IPS-18c (cell line): ENCODE data around the gene ENTPD2.
A peak's percentile ranks its signal among the peaks of the same experiment; 100 is the strongest.

Source experiments
- H3K4me3 ChIP-seq: 2 replicates; pipeline ENCODE4 v1.7.0; 2013; ENCODE audit warnings: low read depth, mild to moderate bottlenecking, low read length, moderate library complexity; ENCODE audit not compliant: insufficient read depth
- H3K9me3 ChIP-seq: one replicate; pipeline ENCODE4 v1.6.1; 2013; ENCODE audit warnings: mild to moderate bottlenecking, low read length, moderate library complexity; ENCODE audit not compliant: control insufficient read depth, insufficient read depth

Gene ENTPD2

DNA sequence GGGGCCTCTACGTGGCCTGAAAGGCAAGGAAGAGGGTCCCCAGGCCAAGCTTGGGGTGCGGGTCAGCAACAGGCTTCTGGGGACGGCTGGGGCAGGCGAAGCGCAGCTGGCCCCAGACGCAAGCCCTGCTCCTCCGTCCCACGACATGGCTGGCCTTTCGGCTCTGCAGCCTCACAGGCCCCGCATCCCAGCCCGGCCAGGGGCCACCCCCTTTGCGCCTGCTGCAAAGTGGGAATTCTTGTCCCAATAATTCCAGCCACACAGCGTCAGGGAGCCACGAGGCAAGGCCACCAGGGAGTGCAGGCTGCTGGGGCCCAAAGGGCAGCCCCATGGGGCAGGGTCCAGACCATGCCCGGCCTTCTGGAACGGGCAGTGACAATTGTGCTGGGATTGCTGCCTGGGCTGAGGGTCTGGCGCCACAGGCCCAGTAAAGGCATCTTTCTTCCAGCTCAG, 1.1 kb upstream of the ENTPD2 start:
- Histone ChIP-seq H3K9me3 (peaks cover 2% of the 10 kb centered on the region), H3K4me3 (no peak overlapping the region)

DNA sequence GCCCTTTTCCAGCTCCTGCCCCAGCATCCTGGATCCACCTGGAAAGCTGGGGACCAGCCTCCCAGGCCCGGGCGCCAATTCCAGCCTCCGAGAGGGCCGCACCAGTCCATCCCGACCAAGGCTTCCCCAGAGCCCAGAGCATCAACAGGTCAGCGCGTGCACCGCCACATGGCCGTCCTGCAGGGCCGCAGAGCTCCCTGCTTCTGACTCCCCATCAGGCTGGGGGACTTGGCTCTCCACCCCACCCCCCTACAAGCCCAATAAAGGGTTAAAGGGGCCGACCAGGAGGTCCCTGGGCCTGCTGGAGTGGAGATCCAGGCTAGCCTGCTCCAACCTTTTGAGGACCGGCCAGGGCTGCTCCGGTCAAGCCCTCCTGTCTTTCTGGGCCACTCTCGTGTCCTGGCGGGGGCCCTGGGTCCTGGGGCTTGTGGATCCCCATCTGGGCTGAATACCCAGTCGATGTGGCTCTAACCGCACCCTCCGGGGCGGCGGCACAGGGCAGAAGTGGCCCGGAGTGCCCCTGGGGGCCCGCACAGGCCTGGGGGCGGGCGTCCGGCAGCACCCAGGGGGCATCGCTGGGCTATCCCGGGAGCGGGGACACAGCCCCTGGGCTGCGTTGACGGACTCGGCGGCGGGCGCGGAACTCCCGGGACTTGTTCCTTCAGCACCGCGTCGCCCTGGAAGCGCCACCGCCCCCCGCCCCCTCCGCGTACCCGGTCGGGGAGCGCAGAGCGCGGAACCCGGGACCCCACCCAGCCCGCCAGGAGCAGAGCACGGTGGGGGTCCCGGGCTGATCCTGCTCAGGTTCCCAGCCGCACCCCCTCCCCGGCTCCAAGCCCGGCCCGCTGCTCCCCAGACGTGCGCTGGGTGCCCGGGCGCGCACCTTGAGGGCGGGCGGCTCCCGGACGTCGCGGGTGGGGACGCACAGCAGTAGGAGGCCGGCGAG, 590 bp downstream of the ENTPD2 start:
- Histone ChIP-seq H3K9me3 (peaks cover 2% of the 10 kb centered on the region), H3K4me3 (peak overlapping the region; percentile 47)

DNA sequence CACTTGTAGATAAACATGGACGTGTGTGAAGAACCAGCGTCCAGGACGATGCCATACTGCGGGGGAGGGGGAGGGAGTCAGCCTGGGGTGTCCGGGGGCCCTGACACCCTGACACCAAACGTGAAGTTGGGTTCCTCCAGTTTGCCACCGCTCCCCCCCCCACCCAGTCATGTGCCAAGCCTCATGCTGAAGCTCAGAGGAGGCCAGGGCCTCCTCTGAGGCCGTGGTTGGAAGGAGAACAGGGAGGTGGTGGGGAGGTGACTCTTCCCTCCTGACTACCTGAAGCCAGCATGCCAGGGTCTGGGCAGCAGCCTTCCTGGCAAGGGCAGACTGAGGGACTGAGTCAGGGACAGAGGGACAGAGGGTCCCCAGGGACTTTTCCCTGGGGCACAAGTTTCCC, 1.6 kb downstream of the ENTPD2 start:
- H3K9me3 ChIP-seq = peaks cover 2% of the 10 kb centered on the region

DNA sequence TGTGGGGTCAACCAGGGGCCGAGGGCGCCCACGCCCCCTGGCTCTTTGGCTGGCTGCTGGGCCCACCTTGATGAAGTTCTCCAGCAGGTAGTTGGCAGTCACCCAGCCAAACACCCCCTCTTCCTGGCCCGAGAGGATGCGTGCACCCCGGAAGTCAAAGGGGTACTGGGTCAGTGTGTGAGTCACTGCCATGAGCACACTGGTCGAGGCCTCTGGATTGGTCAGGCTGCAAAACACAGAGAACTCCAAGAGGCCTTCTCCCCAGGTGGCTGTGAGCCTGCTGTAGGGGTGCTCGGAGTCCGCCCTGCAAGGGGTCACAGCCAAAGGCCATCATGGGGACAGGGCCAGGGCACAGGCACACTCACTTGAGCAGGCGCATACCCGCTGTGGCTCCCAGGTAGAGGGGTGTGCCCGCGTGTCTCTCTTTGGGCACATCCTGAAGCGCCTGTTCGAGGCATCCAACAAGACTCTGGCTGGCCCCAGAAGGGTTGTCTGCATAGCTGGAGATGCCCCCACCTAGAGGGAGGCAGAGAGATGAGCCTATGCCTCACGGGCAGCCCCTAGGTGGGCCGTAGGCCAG, 2.6 kb downstream of the ENTPD2 start:
- Histone ChIP-seq H3K4me3 (no peak overlapping the region), H3K9me3 (peaks cover 2% of the 10 kb centered on the region)

More for the DNA sequence above, 1.6 kb downstream of the ENTPD2 start:
- H3K4me3 ChIP-seq = no peak overlapping the region

DNA sequence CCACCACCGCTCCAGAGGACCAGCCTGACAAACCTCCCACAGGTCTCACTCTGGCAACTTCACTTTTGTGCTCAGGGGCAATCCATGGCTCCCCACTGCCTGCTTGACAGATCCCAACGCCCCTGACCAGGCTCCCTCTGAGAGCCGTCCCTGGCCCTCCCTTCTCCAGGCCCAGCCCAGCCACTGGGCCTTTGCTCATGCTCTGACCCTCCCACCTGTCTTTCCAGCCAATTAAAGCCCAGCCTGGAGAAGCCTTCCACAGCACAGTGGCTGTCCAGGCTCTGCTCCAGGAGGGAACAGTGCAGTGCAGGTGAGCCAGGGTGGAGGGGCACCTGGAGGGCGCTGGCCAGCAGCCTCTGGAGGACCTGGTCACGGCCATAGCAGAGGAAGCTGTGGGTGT, 3.3 kb downstream of the ENTPD2 start:
- H3K9me3 ChIP-seq = peaks cover 2% of the 10 kb centered on the region
- H3K4me3 ChIP-seq = no peak overlapping the region

DNA sequence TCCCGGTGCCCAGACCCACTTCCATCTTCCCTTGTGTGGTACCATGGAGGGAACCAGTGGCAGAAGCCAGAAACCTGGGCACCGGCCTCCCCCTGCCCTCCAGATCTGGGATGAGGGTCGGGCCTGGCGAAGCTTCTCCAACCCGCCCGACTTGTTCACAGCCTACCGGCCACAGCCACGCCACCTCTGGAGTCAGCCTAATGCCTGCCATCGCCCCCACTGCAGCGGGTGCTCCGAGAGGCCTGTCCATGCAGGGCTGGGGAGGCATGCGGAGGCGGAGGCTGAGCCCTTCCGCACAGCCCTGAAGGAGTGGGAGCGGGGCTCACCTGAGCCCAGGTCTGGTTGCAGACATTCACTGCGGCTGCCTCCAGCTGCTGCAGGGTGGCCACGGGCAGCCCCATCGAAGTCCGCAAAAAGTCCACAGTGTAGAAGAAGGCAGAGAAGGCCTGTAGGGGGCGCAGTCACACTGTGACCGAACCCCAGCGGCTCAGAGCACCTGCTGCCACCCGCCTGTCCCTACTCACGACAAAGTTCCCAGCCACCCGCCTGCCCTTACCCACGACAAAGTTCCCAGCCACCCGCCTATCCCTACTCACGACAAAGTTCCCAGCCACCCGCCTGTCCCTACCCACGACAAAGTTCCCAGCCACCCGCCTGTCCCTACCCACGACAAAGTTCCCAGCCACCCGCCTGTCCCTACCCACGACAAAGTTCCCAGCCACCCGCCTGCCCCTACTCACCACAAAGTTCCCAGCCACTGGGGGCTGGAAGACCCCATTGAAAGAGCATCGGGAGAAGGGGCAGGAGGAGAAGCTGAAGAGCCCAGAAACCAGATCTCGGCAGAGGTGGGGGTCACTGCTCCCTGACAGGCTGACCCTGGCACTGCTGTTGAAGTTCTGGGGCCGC, 4.1 kb downstream of the ENTPD2 start:
- H3K4me3 ChIP-seq = no peak overlapping the region

DNA sequence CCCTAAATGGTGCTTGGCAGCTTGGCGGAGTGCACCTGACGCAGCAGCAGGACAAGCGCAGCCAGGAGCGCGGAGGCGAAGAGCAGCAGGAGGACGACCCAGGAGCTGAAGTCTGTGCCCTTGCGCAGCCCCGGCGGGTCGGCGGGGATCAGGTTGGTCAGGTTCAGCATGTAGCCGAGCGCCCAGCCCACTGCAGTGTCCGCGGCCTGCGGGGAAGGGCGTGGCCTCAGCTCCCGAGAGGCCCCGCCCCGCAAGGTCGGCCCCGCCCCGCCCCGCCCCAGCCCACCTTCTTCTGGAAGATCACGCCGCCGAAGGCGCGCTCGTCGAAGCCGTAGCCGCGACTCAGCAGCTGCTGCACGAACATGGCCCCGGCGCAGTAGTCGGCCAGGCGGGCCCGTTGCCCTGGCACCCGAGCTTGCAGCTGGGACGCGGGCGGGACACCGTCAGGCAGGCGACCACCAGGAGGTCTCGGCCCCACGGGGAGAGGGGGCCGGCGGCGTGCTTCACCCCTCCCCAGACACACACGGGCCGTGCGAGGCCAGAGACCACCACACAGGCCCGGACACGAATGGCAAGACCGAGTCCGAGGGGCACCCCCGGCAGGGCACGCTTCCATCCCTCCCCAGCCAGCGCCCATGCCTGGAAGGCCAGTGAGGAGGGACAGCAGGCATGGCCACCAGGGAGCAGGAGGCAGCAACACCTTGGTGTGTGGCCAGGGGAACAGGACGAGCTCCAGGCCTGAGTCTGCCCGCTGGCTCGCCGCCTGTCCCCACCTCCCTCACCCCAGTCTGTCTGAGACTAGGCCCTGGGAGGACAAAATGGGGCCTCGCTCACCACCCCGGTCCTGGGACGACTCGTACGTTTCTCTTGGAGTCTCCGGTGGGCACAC, 5.0 kb downstream of the ENTPD2 start:
- peaks cover 2% of the 10 kb centered on the region for H3K9me3 ChIP-seq
- H3K4me3 ChIP-seq = no peak overlapping the region

More for the DNA sequence above, 4.1 kb downstream of the ENTPD2 start:
- H3K9me3 ChIP-seq = peaks cover 2% of the 10 kb centered on the region

DNA sequence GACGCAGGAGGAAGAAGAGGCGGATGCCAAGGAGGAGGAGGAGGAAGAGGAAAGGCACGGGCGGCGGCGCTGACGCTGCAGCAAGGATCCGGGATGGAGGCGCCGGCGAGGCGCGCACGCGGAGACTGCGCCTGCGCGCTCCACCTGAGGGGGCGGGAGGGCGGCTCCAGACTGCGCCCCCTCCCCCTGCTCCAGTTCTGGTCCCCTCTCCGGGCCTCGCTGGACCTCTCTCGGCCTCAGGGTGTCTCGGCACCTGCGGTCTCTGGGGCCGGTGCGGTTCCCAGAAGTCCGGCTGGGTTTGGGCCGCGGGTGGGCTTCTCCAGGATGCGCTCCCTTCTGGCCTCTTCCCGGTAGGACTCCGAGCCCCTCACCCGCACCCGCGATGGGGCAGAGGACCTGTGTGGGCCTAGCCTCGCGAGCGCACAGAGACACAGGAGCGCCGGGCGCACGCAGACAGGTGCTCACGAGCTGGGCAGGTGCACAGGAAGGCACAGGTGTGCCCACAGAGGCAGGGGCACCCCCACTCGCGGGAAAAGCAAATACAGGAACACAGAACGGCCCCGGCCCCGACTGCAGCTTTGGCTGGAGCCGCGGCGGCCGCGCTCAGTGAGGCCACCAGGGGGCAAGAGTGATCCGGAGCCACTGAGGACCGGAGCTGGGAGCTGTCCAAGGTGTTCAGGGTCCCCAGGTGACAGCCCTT, 7.6 kb downstream of the ENTPD2 start, which contains the start of gene NPDC1:
Gene NPDC1 (minus strand): TSS at position 90 of the 700 bp plus-strand sequence. CDS start 188 bp downstream, outside the sequence.
- H3K9me3 ChIP-seq = no peaks in the 10 kb centered on the region
- peak within 1 kb of the TSS; percentile 59 for H3K4me3 ChIP-seq

DNA sequence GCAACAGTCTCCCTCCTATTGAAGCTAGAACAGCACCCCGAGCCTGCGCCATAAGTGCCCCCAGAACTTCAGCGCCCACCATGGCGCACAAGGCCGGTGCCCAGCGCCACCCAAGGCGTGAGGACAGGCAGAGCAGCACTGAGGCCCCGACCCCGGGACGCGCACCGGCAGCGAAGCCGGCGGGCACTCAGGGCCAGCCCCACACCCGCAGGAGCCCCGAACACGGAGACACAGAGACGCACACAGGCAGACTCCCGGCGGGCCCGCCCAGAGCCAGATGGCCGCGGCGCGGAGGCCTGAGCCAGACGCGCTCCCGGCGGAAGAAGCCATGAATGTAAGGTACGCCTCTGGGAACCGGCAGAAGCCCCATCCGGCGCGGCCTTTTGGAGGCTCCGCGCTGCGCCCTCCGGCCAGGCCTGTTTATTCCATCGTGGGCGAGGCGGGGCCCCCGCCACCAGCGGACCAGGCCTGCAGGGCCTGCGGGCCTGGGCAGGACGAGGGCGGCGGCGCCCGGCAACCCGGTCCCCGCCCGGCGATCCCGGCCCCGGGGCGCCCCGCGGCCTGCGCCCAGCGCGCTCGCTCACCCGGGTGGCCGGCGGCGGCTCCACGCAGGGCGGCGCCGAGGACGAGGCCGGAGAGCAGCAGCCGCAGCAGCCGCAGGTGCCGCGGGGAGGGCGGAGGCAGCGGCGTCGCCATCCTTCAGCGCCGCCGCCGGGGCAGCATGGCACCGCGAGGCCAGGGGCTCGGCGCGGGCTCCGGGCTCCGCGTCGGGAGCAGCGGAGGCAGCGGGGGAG, 8.4 kb downstream of the ENTPD2 start:
- H3K9me3 ChIP-seq = no peaks in the 10 kb centered on the region
- H3K4me3 ChIP-seq = peak overlapping the region; percentile 59

DNA sequence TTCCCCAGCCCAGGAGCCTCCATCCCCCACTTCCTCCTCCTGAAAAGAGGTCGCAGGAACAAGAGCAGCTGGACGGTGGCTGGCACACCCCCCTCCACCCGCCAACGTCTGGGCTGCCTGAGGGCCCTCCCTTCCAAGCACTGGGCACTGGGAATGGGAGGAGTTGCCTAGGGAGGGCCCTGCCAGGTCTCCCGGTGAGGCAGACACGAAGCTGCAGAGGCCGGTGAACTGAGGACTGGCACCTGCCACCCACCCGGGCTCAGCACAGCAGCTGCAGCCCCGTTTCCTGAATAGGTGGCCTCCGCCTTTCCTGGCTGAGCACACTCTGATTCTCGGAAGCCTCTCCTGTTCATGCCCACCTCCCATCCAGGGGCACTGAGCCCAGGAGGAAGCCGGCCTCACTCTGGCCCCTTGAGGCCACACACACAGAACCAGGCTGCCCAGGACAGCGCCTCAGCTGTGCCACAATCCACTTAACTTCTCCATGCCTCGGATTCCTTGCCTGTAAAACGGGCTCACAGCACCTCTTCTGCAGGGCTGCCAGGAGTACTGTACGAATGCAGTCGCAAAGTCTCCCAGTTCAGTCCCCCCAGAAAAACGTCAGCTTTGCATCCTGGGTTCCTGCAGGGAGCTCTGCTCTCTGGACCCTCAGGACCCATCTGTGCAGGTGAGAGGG, 9.2 kb downstream of the ENTPD2 start:
- H3K9me3 ChIP-seq = no peaks in the 10 kb centered on the region
- peak overlapping the region; percentile 59; the same call in 1 of the 2 replicates for H3K4me3 ChIP-seq

DNA sequence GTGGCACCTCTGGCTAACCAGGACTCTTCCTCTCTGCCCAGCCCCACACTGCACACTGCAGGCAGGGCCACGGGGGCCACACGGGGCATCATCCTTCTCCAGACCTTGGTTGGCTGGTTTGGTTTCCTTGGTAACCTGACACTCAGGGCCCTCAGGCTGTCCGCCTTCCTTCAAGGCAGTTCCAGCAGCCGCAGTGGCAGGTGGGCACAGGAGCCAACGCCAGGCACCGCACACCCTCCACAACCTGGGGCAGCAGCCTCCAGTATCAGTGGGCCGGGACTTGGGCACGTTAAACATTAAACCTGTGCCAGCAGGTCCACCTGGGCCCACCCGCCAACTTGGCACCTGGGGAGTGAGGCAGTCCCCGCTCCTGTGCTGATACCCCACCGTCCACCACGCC, 9.8 kb downstream of the ENTPD2 start:
- H3K4me3 ChIP-seq = no peak overlapping the region
- no peaks in the 10 kb centered on the region for H3K9me3 ChIP-seq

DNA sequence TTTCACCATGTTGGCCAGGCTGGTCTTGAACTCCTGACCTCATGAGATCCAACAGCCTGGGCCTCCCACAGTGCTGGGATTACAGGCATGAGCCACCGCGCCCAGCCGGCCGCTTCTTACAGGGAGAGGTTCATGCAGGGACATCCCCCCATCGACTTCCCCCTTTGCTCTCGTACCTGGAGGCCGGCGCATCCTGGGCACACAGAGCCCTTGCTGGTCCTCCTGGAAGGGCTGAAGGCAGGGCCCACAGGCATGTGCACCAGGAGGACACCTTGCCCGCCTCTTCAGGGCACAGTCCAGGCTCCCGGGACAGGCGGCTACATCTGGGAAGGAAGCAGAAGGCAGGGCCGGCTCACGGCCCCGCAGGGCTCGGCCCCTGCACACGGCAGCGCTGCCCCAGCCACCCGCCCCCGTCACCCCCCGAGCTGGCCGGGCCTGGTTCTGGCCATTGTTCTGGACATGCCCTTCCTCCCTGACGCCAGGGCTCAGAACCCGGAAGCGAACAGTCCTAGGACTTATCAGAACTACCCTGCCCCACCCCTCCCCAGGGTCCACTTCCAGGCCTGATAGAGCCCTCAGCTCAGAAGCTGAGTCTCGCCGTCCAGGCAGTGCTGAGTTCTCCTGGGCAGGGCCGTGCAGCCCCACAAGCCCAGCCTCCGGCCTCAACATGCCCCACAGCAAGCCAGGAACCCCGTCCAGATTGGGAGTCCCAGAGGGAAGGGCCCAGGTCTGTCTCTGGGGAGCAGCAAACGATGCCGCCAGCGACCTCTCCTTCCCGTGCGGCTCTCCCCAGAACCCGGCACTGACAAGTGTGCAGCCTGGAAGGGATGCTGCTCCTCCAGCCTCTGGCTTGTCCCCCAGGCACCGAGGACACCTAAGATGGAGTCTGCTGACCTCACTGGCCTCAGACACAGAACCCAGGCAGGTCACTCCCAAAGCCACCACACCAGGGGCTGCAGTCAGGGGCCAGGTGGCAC, 10.8 kb downstream of the ENTPD2 start:
- Histone ChIP-seq H3K4me3 (no peak overlapping the region), H3K9me3 (no peaks in the 10 kb centered on the region)

DNA sequence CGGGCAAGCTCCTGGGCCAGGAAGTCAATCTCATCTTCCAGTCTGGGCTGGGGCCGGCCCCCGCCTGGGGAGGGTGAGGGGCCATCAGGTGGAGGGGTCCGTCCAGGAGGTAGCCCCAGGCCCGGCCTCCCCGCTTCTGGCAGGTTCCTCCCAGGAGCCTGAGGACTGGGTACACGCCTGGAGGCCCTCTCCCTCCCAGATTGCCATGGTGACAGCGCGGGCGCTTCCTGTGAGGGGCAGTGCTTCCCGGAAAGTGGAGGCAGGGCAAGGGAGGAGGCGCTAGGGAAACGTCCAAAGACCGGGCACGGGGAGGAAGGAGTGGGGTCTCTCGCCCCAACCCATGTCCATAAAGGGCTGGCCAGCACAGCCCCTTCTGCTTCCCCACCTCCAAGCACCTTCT, 12.7 kb downstream of the ENTPD2 start:
- H3K9me3 ChIP-seq = no peaks in the 10 kb centered on the region
- H3K4me3 ChIP-seq = no peak overlapping the region

DNA sequence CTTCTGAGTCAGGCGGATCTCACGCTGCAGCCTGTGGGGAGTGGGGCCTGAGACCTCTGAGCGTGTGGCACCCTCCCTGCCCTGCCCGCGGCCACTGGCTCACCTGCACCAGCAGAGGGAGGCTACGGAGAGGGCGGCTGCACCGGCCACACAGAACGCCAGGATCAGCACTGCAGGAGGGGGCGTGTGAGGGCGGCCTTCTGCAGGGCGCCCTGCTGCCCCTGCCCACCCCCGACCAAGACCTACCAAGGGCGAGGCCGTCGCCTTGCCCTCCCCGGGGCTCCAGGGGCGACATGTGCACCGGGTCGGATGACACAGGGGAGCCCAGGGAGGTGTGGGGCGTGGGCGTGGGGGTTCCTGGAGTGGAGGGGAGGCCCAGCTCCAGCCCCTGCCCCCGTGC, 13.3 kb downstream of the ENTPD2 start:
- H3K9me3 ChIP-seq = no peaks in the 10 kb centered on the region
- no peak overlapping the region for H3K4me3 ChIP-seq
